CD14-positive monocyte (primary cell): ENCODE results near the gene GDF2. TPM values are rescaled to one million over a fixed set of nuclear protein-coding genes. Genes with fewer than 3 reads are reported as not detected.
A peak's percentile ranks its signal among the peaks of the same experiment; 100 is the strongest.

ENCODE experiments used
- DNase-seq, 3 donors: peaks; one replicate each; pipeline ENCODE4 v3.0.0-alpha.2; 2011 to 2022
- H2AFZ ChIP-seq: 2 replicates; pipeline ENCODE4 v1.6.0; 2012; ENCODE audit warnings: mild to moderate bottlenecking, low read depth, low read length, inconsistent platforms; ENCODE audit not compliant: insufficient read depth, poor library complexity, severe bottlenecking
- H3K27ac ChIP-seq, 2 donors: 1 replicate in 1 of 2; 2 replicates in 1 of 2; pipeline ENCODE4 v1.5.1; 2012 to 2013; ENCODE audit warnings: low read length in 2 of 2, control low read depth in 1 of 2, inconsistent platforms in 1 of 2, low read depth in 1 of 2, mild to moderate bottlenecking in 1 of 2
- H3K27me3 ChIP-seq, 2 donors: one replicate each; pipeline versions ENCODE4 v1.6.0 to v1.6.1; 2011 to 2013; ENCODE audit warnings: low read length in 2 of 2; ENCODE audit not compliant: control insufficient read depth in 2 of 2, insufficient read depth in 2 of 2
- H3K36me3 ChIP-seq, 2 donors: replicated peaks in 1 of 2; 1 replicate in 1 of 2; 2 replicates in 1 of 2; pipeline versions ENCODE4 v1.5.1 to v1.6.1; 2012 to 2013; ENCODE audit warnings: low read length in 2 of 2, control low read depth in 1 of 2, inconsistent platforms in 1 of 2, mild to moderate bottlenecking in 1 of 2; ENCODE audit not compliant: insufficient read depth in 2 of 2, control insufficient read depth in 1 of 2
- H3K4me1 ChIP-seq, 2 donors: 1 replicate in 1 of 2; 2 replicates in 1 of 2; pipeline versions ENCODE4 v1.5.1 to v1.6.1; 2012 to 2013; ENCODE audit warnings: low read length in 2 of 2, control low read depth in 1 of 2, inconsistent platforms in 1 of 2, mild to moderate bottlenecking in 1 of 2, moderate library complexity in 1 of 2; ENCODE audit not compliant: insufficient read depth in 2 of 2, control insufficient read depth in 1 of 2
- H3K4me2 ChIP-seq: replicated peaks from 2 replicates; pipeline ENCODE3; 2012; ENCODE audit warnings: low read length, moderate library complexity, mild to moderate bottlenecking; ENCODE audit not compliant: poor library complexity, severe bottlenecking; ENCODE audit errors: extremely low read depth
- H3K4me3 ChIP-seq, 3 experiments: fragments of 200-600 bp in 1 of 3; sonication (generic) in 1 of 3; replicated peaks in 1 of 3; 1 replicate in 2 of 3; 2 replicates in 1 of 3; pipeline ENCODE4 v1.5.1; 2011 to 2013; ENCODE audit warnings: low read length in 3 of 3, mild to moderate bottlenecking in 3 of 3, control low read depth in 2 of 3, low read depth in 2 of 3, inconsistent platforms in 1 of 3, moderate library complexity in 1 of 3
- H3K79me2 ChIP-seq: 2 replicates; pipeline ENCODE4 v1.6.0; 2012; ENCODE audit warnings: mild to moderate bottlenecking, control low read depth, inconsistent platforms, low read length, moderate library complexity; ENCODE audit not compliant: insufficient read depth
- H3K9ac ChIP-seq: 2 replicates; pipeline ENCODE4 v1.6.0; 2017; ENCODE audit warnings: low read length, mild to moderate bottlenecking; ENCODE audit not compliant: insufficient read depth, poor library complexity, severe bottlenecking
- H3K9me3 ChIP-seq, 2 donors: replicated peaks in 1 of 2; 1 replicate in 1 of 2; 2 replicates in 1 of 2; pipeline versions ENCODE4 v1.5.1 to v1.6.1; 2012 to 2013; ENCODE audit warnings: low read length in 2 of 2, control low read depth in 1 of 2; ENCODE audit not compliant: control insufficient read depth in 1 of 2, insufficient read depth in 1 of 2
- H4K20me1 ChIP-seq: 2 replicates; pipeline ENCODE4 v1.6.0; 2012; ENCODE audit warnings: mild to moderate bottlenecking, low read length, control low read depth, moderate library complexity; ENCODE audit not compliant: insufficient read depth
- H3K27ac Mint-ChIP-seq, 7 donors: one replicate each; pipeline ENCODE4 v1.8.0; 2020; ENCODE audit warnings: mild to moderate bottlenecking in 7 of 7, mixed read lengths in 7 of 7, moderate library complexity in 6 of 7, inconsistent platforms in 2 of 7
- H3K27me3 Mint-ChIP-seq, 3 donors: one replicate each; pipeline ENCODE4 v1.8.0; 2021 to 2022; ENCODE audit warnings: low read depth in 3 of 3, mild to moderate bottlenecking in 3 of 3, mixed read lengths in 3 of 3, moderate library complexity in 3 of 3, inconsistent platforms in 1 of 3
- H3K36me3 Mint-ChIP-seq, 2 donors: one replicate each; pipeline ENCODE4 v1.8.0; 2020; ENCODE audit warnings: mixed read lengths in 2 of 2, inconsistent platforms in 1 of 2, mild to moderate bottlenecking in 1 of 2
- H3K4me1 Mint-ChIP-seq: one replicate; pipeline ENCODE4 v1.8.0; 2020; ENCODE audit warnings: mild to moderate bottlenecking, mixed read lengths
- H3K4me3 Mint-ChIP-seq, 2 donors: one replicate each; pipeline ENCODE4 v1.8.0; 2020; ENCODE audit warnings: mild to moderate bottlenecking in 2 of 2, mixed read lengths in 2 of 2, moderate library complexity in 1 of 2
- H3K9me3 Mint-ChIP-seq, 7 donors: one replicate each; pipeline ENCODE4 v1.8.0; 2020 to 2022; ENCODE audit warnings: mixed read lengths in 7 of 7, mild to moderate bottlenecking in 6 of 7, moderate library complexity in 6 of 7, inconsistent platforms in 2 of 7
- WGBS: methylation state at CpG from one replicate; pipeline ENCODE4 v1.1.5; 2013; ENCODE audit warnings: missing lambda C conversion rate; ENCODE audit not compliant: insufficient coverage; 5-methylcytosine and 5-hydroxymethylcytosine counted together
- intact Hi-C, 2 donors: fragments of 100-400 bp; cut with micrococcal nuclease; formaldehyde crosslinking; loops; one replicate each; pipeline versions ENCODE4 v1.15.0 to v1.15.1; 2023
- polyA plus RNA-seq, 3 donors: library from polyadenylated mRNA; depleted of rRNA in 1 of 3; unstranded in 2 of 3; stranded (reverse) in 1 of 3; fragments of 300-500 nt in 2 of 3; fragments of >200 nt in 1 of 3; fragmentation: Illumina TruSeq in 2 of 3; gene quantifications; 1 replicate in 2 of 3; 2 replicates in 1 of 3; pipeline ENCODE4 v1.2.3, GENCODE V29; 2012 to 2021
- TF ChIP-seq, protein P1 (sequence below): fragments of 200-600 bp; IDR thresholded peaks from one replicate; pipeline ENCODE4 v1.8.0; 2022; ENCODE audit warnings: antibody characterized with exemption, mild to moderate bottlenecking

GDF2 gene
- polyA plus RNA-seq, 3 donors: not detected

DNA sequence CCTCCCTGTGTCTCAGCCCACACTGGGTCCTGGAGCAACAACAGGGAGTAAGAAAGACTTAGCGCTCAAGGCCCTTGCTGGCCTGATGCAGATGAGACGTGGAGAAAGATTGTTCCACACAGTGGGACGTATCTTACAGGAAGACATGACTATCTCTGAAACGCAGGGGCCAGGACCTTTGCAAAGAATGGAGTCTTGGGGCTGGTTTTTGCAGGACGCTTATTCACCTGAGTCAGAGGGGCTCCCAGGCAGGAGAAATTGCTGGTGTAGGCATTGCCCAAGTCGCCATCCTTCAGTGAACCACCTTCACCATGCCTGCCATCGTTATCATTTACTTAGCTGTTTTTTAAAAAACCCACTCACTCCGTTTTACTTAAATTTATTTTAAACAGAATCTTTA is 34.0 kb upstream of the GDF2 start:
- 100% methylated on average over 3 of the region's 8 CpGs for WGBS
- H4K20me1 ChIP-seq: no peaks in the 10 kb centered on the region
- Mint-ChIP-seq H3K27me3 (peaks cover 4 to 13% (median 11%) of the 10 kb centered on the region in 3 donors), H3K4me1 (peaks cover 30% of the 10 kb centered on the region), H3K36me3 (no peaks in the 10 kb centered on the region), H3K9me3 (peaks cover 0 to 3% (median 2%) of the 10 kb centered on the region in 7 donors), H3K27ac (no peak overlapping the region), H3K4me3 (no peak overlapping the region)
- no peaks in the 10 kb centered on the region for H3K27me3 ChIP-seq
- TF ChIP-seq, protein P1, sequence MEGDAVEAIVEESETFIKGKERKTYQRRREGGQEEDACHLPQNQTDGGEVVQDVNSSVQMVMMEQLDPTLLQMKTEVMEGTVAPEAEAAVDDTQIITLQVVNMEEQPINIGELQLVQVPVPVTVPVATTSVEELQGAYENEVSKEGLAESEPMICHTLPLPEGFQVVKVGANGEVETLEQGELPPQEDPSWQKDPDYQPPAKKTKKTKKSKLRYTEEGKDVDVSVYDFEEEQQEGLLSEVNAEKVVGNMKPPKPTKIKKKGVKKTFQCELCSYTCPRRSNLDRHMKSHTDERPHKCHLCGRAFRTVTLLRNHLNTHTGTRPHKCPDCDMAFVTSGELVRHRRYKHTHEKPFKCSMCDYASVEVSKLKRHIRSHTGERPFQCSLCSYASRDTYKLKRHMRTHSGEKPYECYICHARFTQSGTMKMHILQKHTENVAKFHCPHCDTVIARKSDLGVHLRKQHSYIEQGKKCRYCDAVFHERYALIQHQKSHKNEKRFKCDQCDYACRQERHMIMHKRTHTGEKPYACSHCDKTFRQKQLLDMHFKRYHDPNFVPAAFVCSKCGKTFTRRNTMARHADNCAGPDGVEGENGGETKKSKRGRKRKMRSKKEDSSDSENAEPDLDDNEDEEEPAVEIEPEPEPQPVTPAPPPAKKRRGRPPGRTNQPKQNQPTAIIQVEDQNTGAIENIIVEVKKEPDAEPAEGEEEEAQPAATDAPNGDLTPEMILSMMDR: no peak
- H3K4me3 ChIP-seq: no peak overlapping the region
- H3K4me2 ChIP-seq: no peak overlapping the region
- H3K27ac ChIP-seq: no peak overlapping the region
- H3K4me1 ChIP-seq: peaks cover 19 to 21% of the 10 kb centered on the region in 2 donors
- intact Hi-C loops: loop anchor here in 1 of 2 donors (5.0 kb wide), 1 partner anchor 51 kb away; no protein-coding TSS in a partner anchor
- no peak for DNase-seq
- H3K36me3 ChIP-seq: no peaks in the 10 kb centered on the region
- H3K9ac ChIP-seq: no peak overlapping the region
- no peak overlapping the region for H2AFZ ChIP-seq
- H3K9me3 ChIP-seq: no peaks in the 10 kb centered on the region
- H3K79me2 ChIP-seq: no peaks in the 10 kb centered on the region

DNA sequence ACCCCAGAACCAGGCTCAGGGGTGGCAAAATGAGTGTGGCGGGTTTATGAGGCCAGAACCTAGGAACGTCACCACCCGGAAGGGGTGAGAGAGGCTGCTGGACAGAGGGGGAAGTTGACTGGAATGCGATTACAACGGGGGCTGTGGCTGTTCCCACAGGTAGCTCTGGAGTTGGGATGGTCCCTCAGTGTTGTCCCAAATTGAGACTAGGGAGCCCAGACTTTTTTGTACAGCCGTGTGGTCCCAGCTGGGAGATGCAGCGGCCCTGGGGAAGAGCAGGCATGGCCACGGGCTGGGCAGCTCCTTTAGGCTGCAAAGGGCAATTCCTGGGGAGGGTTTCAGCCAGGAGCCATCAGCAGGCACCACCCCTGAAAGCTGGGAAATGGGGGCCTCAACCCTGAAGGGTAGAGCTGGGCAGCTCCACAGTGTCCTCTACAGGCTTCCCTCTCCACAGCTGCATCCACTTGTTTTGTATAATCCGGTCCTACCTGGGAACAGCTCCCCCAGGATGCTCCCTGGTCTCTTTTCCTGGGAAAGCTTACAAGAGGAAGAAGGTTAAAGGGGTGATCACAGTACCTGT is 33.2 kb upstream of the GDF2 start:
- no peaks in the 10 kb centered on the region for H3K79me2 ChIP-seq
- H3K9ac ChIP-seq: no peak overlapping the region
- H3K36me3 ChIP-seq: no peaks in the 10 kb centered on the region
- no peak overlapping the region for H3K27ac ChIP-seq
- H2AFZ ChIP-seq: no peak overlapping the region
- 74% methylated on average over 7 of the region's 9 CpGs for WGBS
- no peak overlapping the region for H3K4me2 ChIP-seq
- no peak for DNase-seq
- intact Hi-C loops: loop anchor here in 1 of 2 donors (5.0 kb wide), 1 partner anchor 52 kb away; no protein-coding TSS in a partner anchor
- no peaks in the 10 kb centered on the region for H3K36me3 Mint-ChIP-seq
- H3K27me3 Mint-ChIP-seq: peaks cover 11 to 15% (median 11%) of the 10 kb centered on the region in 3 donors
- H3K9me3 ChIP-seq: no peaks in the 10 kb centered on the region
- H4K20me1 ChIP-seq: no peaks in the 10 kb centered on the region
- H3K4me3 Mint-ChIP-seq: peak overlapping the region in 1 of 2 donors; percentile 50
- H3K27ac Mint-ChIP-seq: no peak overlapping the region
- no peaks in the 10 kb centered on the region for H3K27me3 ChIP-seq
- no peak overlapping the region for H3K4me3 ChIP-seq
- peaks cover 0 to 4% (median 2%) of the 10 kb centered on the region in 7 donors for H3K9me3 Mint-ChIP-seq
- peaks cover 19 to 21% of the 10 kb centered on the region in 2 donors for H3K4me1 ChIP-seq
- TF ChIP-seq, protein P1: no peak
- H3K4me1 Mint-ChIP-seq: peaks cover 30% of the 10 kb centered on the region
